Urinary bladder (tissue), 4 donors: ENCODE data around the gene FYN. TPM values are rescaled to one million over a fixed set of nuclear protein-coding genes. Genes with fewer than 3 reads are reported as not detected.

Experiments used
- DNase-seq: peaks from one replicate; pipeline ENCODE4 v3.0.0-alpha.2; 2015; ENCODE audit errors: extremely low spot score
- H3K27ac ChIP-seq: one replicate; pipeline ENCODE4 v1.5.1; 2013; ENCODE audit warnings: low read depth, mild to moderate bottlenecking, moderate library complexity
- H3K36me3 ChIP-seq: one replicate; pipeline ENCODE4 v1.6.1; 2013; ENCODE audit warnings: mild to moderate bottlenecking, moderate library complexity; ENCODE audit not compliant: insufficient read depth
- H3K4me1 ChIP-seq: one replicate; pipeline ENCODE4 v1.6.1; 2013; ENCODE audit warnings: mild to moderate bottlenecking, moderate library complexity; ENCODE audit not compliant: insufficient read depth
- H3K4me3 ChIP-seq: one replicate; pipeline ENCODE4 v1.5.1; 2013; ENCODE audit warnings: low read depth, low read length
- WGBS: extraction: QIAGEN DNeasy Blood & Tissue Kit; methylation state at CpG from one replicate; pipeline ENCODE4 v1.1.7; 2013; 5-methylcytosine and 5-hydroxymethylcytosine counted together
- polyA plus RNA-seq: library from polyadenylated mRNA; stranded (reverse); fragments of 200-250 nt; gene quantifications from one replicate; pipeline ENCODE4 v1.2.3, GENCODE V29; 2013
- total RNA-seq: library from RNA; depleted of rRNA; stranded (reverse); fragments of >200 nt; gene quantifications from one replicate; pipeline ENCODE4 v1.2.3, GENCODE V29; 2014
- donor health status: healthy with polysubstance abuse.
- donor health status: healthy.

Gene FYN
- total and polyA plus RNA-seq, 2 donors: 91.5 to 201 TPM

DNA sequence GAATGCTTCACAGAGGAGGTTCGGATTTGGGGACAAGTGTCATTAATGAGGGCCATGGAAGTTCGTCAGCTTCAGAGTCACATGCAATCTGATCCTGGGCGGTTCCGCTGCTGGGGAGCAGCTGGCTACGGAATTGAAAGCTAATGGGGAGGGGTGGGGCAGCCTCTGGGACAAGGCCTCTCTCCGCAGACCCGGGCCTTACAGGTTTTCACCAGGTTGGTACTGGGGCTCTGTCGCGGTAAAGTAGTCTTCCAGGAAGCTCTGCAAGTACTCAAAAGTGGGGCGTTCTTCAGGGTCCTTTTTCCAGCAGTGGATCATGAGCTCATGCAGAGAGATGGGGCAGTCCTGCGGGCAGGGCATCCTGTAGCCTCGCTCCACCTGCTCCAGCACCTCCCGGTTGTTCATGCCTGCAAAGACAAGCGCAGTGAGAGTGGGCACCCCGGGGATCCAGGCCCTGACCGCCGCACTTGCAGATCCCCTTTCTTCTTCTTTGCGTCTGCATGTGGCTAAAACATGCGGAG, 211.7 kb downstream of the FYN start:
- H3K27ac ChIP-seq: no peak overlapping the region
- H3K4me1 ChIP-seq: no peaks in the 10 kb centered on the region
- no peak for DNase-seq
- H3K36me3 ChIP-seq: no peaks in the 10 kb centered on the region
- WGBS: 59% methylated on average over 19 of the region's 19 CpGs
- no peak overlapping the region for H3K4me3 ChIP-seq

DNA sequence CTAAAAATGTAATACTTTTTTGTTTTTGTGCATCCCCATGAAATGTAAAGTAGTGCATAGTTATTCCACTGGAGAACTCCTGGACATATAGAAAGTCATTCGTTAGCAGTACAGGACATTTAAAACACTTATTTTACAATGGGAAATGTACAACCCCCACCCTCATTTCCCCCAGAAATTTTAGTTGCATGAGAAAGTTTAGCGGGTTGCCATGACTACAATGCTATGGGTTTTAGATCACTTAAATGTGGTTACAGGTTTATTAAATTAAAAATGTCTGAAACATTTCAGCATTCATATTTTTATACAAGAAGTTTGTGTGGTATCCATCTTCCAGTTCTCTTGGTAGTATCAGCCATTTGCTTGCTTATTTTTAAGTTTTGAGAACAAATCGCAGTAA, 212.7 kb downstream of the FYN start:
- H3K36me3 ChIP-seq: no peaks in the 10 kb centered on the region
- no peaks in the 10 kb centered on the region for H3K4me1 ChIP-seq
- DNase-seq: no peak
- no peak overlapping the region for H3K4me3 ChIP-seq
- WGBS: 94% methylated on average over 3 of the region's 3 CpGs
- no peak overlapping the region for H3K27ac ChIP-seq

- no peak overlapping the region for H3K27ac ChIP-seq
- WGBS: 76% methylated on average over 4 of the region's 4 CpGs
Observed at GRCh38 chr6:111658462-111659154, 214.6 kb downstream of the FYN start.

GRCh38 chr6:111657146-111657545, 216.1 kb downstream of the FYN start:
- WGBS: 41% methylated on average over 1 of the region's 1 CpG
- Histone ChIP-seq H3K27ac (no peak overlapping the region), H3K4me1 (no peaks in the 10 kb centered on the region), H3K4me3 (no peak overlapping the region), H3K36me3 (no peaks in the 10 kb centered on the region)
- DNase-seq: no peak

More at GRCh38 chr6:111658462-111659154, 214.6 kb downstream of the FYN start:
- H3K4me1 ChIP-seq: no peaks in the 10 kb centered on the region
- no peaks in the 10 kb centered on the region for H3K36me3 ChIP-seq
- H3K4me3 ChIP-seq: no peak overlapping the region
- no peak for DNase-seq

GRCh38 chr6:111653979-111654378, 219.3 kb downstream of the FYN start:
- Histone ChIP-seq H3K27ac (no peak overlapping the region), H3K4me3 (no peak overlapping the region), H3K36me3 (no peaks in the 10 kb centered on the region), H3K4me1 (no peaks in the 10 kb centered on the region)
- DNase-seq: no peak
- 42% methylated on average over 2 of the region's 2 CpGs for WGBS

DNA sequence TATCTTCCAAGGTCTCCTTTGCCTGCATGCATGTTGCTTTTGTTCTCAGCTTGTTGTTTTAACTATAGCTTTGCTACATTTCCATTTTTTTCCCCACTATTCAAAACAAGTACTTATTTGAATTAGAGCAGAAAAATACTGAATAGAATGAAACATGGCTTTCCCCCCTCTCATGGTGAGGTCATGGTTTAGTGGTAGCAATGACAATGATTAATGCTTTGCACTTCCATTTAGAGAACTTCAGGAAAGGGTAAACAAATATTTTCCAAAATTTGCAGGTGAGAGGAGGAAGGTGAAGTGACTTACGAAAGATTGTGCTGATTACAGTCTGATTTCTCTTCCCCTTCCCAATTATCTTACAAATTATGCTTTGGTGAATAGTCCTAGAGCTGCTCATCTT, 219.8 kb downstream of the FYN start:
- H3K27ac ChIP-seq: no peak overlapping the region
- WGBS: 90% methylated on average over 1 of the region's 1 CpG

GRCh38 chr6:111652156-111652555, 221.1 kb downstream of the FYN start:
- WGBS: 97% methylated on average over 5 of the region's 5 CpGs
- Histone ChIP-seq H3K4me3 (no peak overlapping the region), H3K27ac (no peak overlapping the region), H3K4me1 (no peaks in the 10 kb centered on the region), H3K36me3 (no peaks in the 10 kb centered on the region)
- no peak for DNase-seq

More for the DNA sequence above, 219.8 kb downstream of the FYN start:
- Histone ChIP-seq H3K36me3 (no peaks in the 10 kb centered on the region), H3K4me3 (no peak overlapping the region), H3K4me1 (no peaks in the 10 kb centered on the region)
- no peak for DNase-seq

- Histone ChIP-seq H3K4me1 (no peaks in the 10 kb centered on the region), H3K36me3 (no peaks in the 10 kb centered on the region), H3K4me3 (no peak overlapping the region), H3K27ac (no peak overlapping the region)
- DNase-seq: no peak
- WGBS: 85% methylated on average over 13 of the region's 13 CpGs
Observed at GRCh38 chr6:111651185-111652034, 221.8 kb downstream of the FYN start.

DNA sequence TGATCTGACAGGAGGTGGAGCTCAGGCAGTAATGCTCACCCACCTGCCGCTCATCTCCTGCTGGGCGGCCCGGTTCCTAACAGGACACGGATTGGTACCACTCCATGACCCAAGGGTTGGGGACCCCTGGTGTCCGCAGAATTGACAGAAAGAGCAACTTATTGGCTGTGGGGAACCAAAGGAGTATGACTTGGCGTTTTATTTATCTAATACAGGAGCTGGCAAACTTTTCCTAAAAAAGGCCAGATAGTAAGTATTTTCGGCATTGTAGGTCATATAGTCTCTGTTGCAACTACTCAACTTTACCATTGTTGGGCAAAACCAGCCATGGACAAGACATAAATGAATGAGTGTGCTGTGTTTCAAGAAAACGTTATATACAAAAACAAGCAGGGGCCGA, 223.2 kb downstream of the FYN start:
- H3K27ac ChIP-seq: no peak overlapping the region
- no peaks in the 10 kb centered on the region for H3K36me3 ChIP-seq
- WGBS: 75% methylated on average over 9 of the region's 9 CpGs
- H3K4me3 ChIP-seq: no peak overlapping the region
- no peak for DNase-seq
- H3K4me1 ChIP-seq: no peaks in the 10 kb centered on the region

DNA sequence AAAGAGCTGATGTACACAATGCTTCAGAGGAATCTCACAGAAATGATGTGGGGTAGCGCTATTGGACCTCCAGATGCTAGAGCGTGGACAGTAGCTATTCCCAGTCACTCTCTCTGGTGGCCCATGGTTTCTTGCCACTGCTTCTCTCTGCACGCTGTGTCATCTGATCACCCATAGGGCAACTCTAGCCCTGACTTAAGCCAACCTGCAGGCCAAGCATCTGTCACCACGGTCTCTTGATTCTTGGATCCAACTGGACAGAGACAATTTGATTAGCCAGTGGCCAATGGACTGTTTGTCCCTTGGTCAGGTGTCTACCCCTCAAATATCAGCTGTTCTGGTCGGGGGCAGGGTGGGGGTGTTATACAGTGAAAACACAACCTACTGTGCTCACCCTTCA, 225.2 kb downstream of the FYN start:
- Histone ChIP-seq H3K4me3 (no peak overlapping the region), H3K36me3 (no peaks in the 10 kb centered on the region), H3K4me1 (no peaks in the 10 kb centered on the region), H3K27ac (no peak overlapping the region)
- no peak for DNase-seq
- 97% methylated on average over 5 of the region's 5 CpGs for WGBS

GRCh38 chr6:111646942-111647341, 226.3 kb downstream of the FYN start:
- no peak overlapping the region for H3K4me3 ChIP-seq
- peak overlapping the region; percentile 56 for H3K27ac ChIP-seq
- WGBS: 37% methylated on average over 8 of the region's 8 CpGs
- no peaks in the 10 kb centered on the region for H3K36me3 ChIP-seq
- no peaks in the 10 kb centered on the region for H3K4me1 ChIP-seq
- no peak for DNase-seq

- 48% methylated on average over 2 of the region's 2 CpGs for WGBS
- no peak for DNase-seq
- Histone ChIP-seq H3K36me3 (no peaks in the 10 kb centered on the region), H3K4me1 (no peaks in the 10 kb centered on the region), H3K4me3 (no peak overlapping the region), H3K27ac (no peak overlapping the region)
Observed at GRCh38 chr6:111646034-111646433, 227.2 kb downstream of the FYN start.

DNA sequence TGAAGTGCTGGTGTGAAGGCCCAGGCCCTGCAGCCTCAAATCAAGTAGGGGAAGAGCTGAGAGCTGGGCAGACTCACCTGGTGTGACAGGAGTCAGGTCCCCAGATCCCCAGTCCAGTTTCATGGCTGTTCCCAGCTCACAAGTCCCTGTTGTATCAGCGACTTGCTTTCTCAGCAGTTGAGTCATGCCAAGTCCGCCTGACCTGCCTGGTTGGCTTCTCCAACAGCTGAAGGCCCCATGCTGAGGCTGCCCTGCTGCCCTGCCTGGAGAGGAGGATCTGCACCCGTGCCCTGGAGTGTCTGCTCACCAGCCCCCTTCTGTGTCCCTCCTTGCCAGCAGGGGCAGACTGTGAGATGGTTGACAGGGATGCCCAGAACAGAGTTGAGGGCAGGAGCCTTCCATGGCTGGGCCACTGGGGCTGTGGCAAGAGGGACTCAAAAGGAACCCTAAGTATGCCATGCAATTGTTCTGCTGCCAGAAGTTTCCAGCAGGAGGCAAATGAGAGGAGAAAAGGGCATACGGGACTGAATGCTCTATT, 228.3 kb downstream of the FYN start:
- no peaks in the 10 kb centered on the region for H3K4me1 ChIP-seq
- H3K4me3 ChIP-seq: no peak overlapping the region
- DNase-seq: no peak
- no peaks in the 10 kb centered on the region for H3K36me3 ChIP-seq
- 48% methylated on average over 4 of the region's 4 CpGs for WGBS
- no peak overlapping the region for H3K27ac ChIP-seq
